HG03558 (cell line): ENCODE data around the gene FRYL.
A peak's percentile ranks its signal among the peaks of the same experiment; 100 is the strongest.
"Not testable (repeated sequence)": the region's sequence is repeated elsewhere in the genome, so short reads cannot be mapped to it uniquely, and the experiment has no call there.

Source experiments
- ATAC-seq: cut with Tn5 transposase; IDR thresholded peaks from one replicate; pipeline ENCODE4 v1.9.1; 2021; ENCODE audit warnings: moderate number of reproducible peaks; ENCODE audit not compliant: unreplicated experiment; ENCODE audit errors: extremely low read depth

The FRYL gene

GRCh38 chr4:48705609-48706008 lies 74.5 kb downstream of the FRYL start:
- no peak for ATAC-seq

GRCh38 chr4:48704091-48704802 lies 75.8 kb downstream of the FRYL start:
- no peak for ATAC-seq

GRCh38 chr4:48699475-48699874 lies 80.6 kb downstream of the FRYL start:
- ATAC-seq = no peak

DNA sequence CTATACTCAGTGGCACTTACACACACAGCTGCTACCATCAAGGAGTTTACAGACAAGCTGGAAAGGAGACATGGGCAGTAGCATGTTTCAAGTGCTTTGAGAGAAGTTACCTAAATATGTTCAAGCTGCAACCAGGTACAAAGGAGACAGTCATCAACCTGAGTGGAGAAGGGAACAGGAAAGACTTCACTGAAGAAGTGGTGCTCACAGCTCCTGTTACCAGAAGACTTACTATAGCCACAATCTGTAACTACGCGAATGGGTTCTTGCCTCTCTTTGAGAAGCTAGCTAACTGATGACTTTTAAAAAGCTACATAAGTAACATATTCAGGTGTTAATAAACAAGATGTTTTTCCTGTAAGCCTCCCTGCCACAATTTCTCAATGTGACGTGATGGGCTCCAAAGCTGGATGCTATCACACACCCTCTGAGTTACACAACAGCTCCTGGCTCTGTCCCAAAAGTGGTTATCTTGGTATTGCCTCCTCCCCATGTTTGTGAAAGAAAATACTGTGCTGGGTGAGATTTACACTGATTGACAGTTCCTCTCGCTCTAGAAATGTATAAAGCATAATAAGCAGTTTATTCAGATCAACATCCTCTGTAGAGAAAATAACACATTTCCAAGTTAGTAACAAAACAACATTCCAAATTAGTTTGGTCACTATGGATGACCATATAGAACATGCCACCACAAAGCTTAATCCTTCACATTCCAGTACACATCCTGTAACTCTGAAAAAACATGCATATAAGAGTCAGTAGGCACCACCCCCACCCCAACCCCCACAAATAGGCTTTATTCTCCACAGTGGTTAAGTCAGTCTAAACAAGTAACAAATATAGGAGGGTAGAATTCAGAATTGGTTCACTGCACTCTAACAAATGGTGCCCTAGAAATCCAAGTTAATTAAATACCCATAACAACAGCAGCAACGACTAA lies 81.8 kb downstream of the FRYL start:
- ATAC-seq = no peak

GRCh38 chr4:48697516-48697915 lies 82.6 kb downstream of the FRYL start:
- ATAC-seq = not testable (repeated sequence)

DNA sequence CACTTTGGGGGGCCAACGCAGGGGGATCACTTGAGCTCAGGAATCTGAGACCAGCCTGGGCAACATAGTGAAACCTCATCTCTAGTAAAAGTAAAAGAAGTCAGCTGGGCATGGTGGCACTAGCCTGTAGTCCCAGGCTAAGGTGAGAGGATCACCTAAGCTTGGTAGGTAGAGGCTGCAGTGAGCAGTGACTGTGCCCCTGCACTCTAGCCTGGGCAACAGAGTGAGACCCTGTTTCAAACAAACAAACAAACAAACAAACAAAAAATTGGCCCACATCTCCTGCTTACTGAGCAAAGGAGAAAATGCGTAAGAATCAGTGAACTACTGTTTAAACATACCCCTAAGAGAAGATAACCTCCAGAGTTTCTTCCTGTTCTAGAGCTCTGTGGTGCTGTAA lies 85.3 kb downstream of the FRYL start:
- ATAC-seq = no peak

GRCh38 chr4:48693856-48694574 lies 86.1 kb downstream of the FRYL start:
- no peak for ATAC-seq

DNA sequence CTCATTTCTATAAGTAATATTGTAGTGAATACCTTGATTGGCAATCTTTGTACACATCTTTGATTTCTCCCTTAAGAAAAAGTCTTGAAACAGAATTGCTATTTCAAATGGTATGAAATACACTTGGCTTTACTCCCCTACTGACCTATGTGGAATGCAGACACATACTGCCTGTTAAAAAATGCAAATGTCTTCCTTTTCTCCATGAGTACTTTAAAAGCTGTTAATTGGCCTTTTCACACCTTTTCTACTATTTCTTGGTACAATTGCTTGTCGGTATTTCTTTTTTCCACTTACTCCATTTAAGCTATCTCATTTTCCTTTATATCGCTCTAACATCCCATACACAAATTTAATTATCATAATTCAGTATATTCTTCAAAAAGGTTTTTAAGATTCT lies 87.2 kb downstream of the FRYL start:
- ATAC-seq = no peak

- ATAC-seq = no peak
Measured at GRCh38 chr4:48692044-48692443, 88.0 kb downstream of the FRYL start.

DNA sequence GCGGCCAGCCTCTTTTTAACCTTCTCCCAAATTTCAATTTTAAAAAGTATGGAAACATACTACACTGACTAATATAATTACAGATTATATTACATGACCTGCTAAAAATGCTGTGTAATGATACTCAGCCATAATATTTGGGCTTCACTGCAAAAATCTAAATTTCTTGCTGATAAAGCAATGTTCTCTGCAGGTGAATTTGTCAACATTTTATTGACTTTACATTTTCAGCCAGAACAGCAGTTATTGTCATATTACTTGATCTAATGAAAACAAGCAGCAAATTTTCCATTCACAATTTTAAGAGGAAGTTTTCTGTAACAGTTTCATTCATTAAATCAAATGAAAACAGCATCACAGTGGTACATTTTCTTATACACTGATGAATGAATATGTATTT lies 91.1 kb downstream of the FRYL start:
- no peak for ATAC-seq

DNA sequence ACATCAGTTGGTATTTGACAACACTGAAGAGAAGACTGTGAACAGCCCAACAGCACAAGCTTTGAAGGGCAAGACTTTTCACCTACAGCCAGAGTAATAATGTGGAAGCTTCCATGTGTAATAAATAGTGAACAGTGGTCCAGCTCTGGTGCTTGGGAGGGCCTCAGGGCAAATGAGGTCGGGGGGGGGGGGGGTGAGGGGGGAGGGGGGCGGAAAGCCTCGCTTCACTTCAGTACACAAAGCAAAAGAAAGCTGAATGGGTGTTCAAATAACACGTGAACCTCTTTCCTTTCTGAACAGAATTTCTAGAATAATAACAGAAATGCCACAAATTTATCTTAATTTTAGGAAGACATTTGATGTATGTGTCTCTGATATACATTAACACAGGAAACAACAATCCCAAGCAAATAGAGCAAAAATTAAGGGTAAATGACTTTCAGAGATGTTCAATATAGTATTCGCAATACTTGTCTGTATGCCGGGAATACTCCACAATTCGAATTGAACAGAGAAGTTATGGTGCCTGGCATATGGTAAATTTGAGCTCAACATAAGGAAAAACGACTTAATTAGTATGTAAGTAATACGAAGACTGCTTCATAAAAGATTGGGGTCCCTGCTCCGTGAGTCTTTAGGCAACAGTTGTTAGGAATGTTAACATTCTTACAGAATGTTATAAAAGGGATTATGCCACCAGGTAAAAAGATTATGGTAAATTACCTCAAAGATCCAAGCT lies 92.6 kb downstream of the FRYL start:
- no peak for ATAC-seq

GRCh38 chr4:48686369-48686768 lies 93.7 kb downstream of the FRYL start:
- ATAC-seq = no peak

- ATAC-seq = peak; percentile 77
Measured at GRCh38 chr4:48683784-48684666, 96.1 kb downstream of the FRYL start.

GRCh38 chr4:48682870-48683269 lies 97.2 kb downstream of the FRYL start:
- not testable (repeated sequence) for ATAC-seq

GRCh38 chr4:48681856-48682255 lies 98.2 kb downstream of the FRYL start:
- peak; percentile 64 for ATAC-seq

- ATAC-seq = no peak
Measured at GRCh38 chr4:48680848-48681568, 99.1 kb downstream of the FRYL start.

- no peak for ATAC-seq
Measured at GRCh38 chr4:48673537-48673936, 106.5 kb downstream of the FRYL start.

- ATAC-seq = no peak
Measured at GRCh38 chr4:48670587-48670986, 109.5 kb downstream of the FRYL start.

DNA sequence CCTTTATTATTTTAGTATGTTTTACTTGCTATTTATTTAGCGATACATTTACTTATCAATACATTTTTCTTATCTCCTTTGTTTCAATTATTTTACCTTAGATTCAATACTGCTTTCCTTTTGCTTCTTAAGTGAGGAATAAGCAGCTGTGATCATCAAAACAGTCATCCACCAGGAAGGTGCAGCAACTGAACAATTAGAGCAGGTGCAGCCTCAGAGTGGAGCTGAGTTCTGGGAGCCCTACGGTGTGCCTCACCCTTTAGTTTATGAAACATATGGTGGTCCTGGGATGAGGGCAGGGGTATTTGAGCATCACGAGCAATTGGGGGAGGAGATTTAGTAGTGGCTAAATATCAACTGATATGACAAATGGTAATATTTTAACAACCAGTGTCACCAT lies 111.0 kb downstream of the FRYL start:
- ATAC-seq = no peak
